Glomerular endothelial cell (primary cell): ENCODE data around the gene KIAA0513. TPM values are rescaled to one million over a fixed set of nuclear protein-coding genes. Genes with fewer than 3 reads are reported as not detected.

Source experiments
- DNase-seq: peaks from one replicate; pipeline ENCODE4 v3.0.0-alpha.2; 2011; ENCODE audit warnings: low read depth, low spot score; ENCODE audit errors: extremely low read depth
- total RNA-seq: library from RNA; depleted of rRNA; stranded (reverse); fragments of >200 nt; gene quantifications from 2 replicates; pipeline ENCODE4 v1.2.3, GENCODE V29; 2015

The KIAA0513 gene
- total RNA-seq, 1 donor from 2014 or later = 6.2 TPM

DNA sequence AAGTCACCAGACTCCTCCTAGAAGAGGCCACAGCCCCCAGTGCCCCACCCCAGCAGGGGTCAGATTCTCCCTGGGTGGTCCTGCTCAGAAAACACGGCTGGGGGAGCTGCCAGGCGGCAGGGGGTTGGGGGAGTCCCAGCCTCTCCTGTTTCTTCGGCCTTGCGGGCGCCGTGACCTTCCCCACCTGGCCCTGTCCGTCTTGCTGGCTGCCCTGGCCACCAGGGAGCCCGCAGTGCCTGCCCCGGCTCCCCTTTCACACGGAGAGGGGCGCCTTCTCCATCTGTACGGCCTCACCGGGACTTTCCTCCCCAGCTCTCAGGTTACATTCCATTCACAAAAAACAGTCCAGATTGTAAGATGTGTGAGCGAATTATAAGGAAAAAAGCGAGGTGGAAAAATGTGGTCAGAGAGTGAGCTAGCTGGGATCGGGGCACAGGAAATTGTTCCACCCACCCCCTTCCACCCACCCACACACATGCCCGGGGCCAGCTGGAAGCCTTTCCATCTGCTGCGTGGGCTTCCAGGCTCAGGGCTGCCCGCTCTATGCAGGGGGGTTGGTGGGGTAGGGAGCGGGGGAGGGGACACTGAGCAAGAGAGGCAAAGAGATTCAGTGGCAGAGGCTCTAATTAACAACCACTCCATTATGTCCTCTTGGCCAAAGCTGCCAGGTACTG lies 99.2 kb downstream of the KIAA0513 start:
- no peak for DNase-seq

DNA sequence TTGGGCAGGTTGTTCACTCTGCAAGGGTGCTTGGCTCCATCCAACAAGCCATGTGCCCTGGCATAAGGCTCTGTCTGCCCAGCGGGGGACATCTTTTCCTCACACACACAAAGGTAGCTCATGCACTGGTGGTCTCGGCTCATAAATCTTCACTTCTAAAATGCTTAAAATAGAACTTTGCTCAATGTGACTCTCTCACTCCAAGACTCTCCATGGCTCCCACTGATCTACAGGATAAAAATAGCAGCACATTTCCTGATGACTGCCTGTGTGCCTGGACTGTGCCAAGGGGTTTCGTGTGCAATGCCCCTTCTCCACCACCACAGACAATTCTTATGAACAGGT lies 99.8 kb downstream of the KIAA0513 start:
- DNase-seq = no peak

DNA sequence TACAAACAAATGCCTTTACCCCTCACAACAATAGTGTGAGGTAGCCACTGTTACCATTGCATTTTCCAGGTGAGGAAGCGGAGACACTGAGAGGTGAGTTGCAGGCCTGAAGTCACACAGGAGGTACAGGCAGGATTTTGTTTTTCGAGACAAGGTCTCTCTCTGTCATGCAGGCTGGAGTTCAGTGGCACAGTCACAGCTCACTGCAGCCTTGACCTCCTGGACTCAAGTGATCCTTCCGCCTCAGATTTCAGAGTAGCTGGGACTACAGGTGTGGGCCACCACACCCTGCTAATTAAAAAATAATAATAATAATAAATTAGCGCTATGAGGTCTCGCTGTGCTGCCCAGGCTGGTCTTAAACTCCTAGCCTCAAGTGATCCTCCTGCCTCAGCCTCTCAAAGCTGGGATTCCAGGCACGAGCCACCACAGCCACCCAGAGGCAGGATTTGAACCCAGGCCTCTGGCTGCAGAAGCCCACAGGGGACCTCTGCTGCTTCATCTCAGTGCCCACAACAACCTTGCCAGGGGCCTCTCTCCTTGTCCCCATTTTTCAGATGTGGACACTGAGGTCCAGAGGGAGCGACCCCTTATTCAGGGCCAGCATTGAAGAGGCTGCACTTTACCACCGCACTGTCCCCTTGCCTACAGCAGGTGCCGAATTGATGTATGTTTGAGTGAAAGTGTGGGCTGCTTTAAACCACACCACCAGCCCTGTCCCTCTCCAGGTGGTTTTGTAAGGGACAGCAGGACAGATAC lies 100.7 kb downstream of the KIAA0513 start:
- no peak for DNase-seq

DNA sequence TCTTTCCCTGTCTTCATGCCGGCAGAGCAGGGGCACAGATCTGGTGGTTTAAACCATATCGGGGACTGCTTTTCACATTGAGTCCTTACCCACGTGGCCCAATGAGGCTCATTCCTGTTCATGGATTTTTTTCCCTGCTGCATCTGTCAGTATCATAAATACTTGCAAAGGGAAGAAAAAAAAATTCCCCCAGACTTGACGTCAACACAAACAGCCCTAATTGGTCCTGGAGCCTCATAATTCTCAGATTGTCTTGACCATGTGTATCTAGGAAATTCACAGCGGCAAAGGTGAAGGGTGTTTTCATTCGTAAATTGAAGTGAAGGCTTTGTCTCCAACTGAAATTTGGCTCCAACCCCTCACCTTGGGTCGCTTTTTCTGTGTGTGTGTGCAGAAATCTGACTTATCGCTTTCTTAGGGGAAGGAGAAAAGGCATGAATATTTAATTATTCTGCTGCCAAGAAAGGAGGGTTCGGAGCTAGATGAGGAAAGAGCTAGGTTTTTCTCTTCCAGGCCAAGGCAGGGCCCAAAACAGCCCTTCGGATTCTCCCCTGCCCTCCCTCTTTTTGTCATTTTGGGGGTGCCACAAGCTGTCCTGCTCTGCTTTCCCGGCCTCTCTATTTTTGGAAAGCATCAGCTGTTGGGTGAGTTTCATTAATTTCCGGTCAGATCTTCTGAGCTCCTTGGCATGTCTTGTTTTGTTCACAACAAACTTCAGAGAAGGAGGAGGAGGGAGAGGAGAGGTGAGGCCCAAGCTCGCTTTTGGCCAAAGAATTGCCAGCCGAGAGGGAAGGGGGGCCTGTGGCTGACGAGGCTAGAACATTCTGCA lies 102.5 kb downstream of the KIAA0513 start:
- DNase-seq = no peak

DNA sequence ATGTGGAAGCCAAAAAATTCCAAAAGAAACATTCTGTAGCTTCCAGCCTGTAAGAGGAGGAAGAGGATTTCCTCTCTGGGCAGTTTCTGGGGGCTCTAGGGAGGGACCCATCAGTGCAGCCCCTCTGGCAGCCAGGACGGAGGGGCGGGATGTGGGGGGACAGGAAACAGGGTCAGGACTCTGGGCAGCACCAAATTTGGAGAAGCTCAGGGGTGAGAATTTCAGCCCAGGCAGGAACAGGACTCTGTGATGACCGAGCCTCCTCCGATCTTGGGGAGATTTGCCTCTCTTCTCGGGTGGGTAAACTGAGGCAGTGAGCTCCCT lies 103.1 kb downstream of the KIAA0513 start:
- no peak for DNase-seq

DNA sequence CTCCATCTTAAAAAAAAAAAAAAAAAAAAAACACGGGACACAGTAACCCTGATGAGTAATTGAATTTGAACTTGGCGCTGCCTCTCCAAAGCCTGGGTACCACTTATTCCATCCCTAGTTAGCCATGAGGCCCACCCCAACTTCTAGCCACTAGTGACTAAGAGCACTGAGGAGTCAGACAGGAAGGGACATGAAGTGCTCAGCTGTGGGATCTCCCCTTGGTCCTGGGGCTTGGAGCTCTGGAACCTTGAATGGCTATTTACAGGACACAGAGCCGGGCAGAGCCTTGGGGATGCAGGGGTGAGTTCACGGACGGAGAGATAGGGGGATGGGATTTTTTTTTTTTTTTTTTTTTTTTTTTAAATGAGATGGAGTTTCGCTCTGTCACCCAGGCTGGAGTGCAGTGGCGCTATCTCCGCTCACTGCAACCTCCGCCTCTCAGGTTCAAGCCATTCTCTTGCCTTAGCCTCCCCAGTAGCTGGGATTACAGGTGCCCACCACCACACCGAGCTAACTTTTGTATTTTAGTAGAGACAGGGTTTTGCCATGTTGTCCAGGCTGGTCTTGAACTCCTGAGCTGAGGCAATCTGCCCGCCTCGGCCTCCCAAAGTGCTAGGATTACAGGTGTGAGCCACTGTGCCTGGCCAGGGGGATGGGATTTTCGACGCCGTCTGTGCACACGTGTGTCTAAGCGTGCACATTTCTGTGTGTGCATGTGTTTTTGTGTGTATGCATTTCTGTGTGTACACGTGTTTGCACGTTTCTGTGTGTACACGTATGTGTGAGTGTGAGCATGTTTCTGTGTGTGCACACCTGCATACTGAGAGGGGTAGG lies 105.1 kb downstream of the KIAA0513 start:
- no peak for DNase-seq

DNA sequence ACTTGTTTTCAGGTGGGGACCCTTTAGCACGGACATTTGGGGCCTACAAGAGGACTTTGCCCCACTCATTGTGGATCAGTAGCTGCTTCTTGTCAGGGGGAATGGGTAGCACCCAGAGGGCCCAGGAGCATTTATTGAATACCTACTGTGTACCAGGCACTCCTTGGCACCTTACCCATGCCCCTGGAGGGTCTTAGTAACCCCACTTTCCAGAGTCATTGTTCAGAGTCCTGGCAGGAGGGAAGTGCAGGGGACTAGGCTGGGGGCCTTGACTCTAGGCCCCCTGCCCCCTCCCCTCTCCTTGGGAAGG lies 105.7 kb downstream of the KIAA0513 start:
- no peak for DNase-seq

DNA sequence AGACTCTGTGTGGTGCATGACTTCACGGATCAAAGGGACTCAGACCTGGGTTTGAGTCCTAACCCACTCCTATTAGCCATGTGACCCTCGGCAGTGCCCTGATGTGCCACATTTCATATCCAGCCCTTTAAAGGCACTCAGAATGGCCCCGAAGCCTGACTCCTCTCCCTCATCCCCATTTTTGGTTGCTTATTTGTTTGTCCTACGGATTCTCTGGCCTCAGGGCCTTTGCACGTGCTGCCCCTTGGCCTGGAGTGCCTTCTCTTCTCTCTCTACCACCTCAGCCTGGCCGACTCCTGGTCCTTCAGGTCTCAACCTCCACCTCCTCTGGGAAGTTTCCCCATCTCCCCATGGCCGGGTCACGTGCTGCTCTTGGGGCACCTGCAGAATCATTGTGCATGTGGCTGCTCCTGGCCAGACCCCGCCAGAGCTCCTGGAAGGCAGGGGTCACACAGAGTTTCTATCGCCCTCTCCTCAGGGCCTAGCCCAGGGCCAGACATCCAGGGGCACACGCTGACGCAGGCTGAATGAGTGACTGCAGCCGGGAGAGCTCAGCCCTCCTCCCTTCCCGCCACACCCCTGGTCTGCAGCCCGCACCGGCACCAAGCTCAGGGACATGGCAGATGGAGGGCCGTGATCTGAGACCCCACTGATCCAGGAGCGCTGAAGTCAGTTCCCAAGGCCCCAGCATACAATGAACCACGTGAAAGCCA lies 106.6 kb downstream of the KIAA0513 start:
- no peak for DNase-seq

DNA sequence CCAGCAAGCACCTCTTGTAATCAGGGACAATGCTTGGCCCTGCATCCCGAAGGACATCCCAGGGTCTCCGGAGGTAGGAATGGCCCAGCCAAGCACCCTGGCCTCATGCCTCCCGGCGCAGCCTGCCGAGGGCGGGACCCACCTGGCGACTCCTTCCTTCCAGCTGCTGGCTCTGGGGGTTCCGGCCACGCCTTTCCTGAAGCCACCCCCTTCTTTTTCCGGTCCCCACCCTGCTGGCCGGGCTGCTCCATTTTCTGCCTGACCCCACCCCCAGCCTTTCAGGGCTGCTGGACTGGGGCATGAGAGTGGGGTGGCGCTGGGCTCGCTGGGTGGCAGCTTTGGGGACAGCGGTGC lies 107.2 kb downstream of the KIAA0513 start:
- DNase-seq = no peak

DNA sequence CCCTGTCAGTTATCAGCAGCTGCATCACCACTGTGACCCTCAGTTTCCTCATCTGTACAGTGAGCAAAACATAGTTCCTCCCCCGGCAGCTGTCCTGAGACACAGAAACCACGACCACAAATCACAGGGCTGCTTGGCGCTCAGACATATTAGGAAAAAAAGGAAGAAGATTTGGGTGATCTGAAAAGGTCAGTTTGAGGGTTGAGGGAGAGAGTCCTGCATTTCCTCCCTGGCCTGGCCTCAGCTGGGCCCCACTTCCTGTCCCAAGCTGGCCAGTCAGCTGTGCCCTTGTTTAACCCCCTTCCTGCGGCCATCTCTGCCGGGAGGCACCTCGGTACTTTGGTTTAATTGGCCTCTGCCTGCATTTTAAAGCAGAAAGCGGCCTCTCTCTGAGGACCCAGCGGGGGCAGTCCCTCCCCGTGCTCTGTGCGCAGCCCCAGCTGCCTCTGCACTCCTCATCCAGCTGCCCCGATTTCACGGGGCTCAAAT lies 108.7 kb downstream of the KIAA0513 start:
- no peak for DNase-seq

DNA sequence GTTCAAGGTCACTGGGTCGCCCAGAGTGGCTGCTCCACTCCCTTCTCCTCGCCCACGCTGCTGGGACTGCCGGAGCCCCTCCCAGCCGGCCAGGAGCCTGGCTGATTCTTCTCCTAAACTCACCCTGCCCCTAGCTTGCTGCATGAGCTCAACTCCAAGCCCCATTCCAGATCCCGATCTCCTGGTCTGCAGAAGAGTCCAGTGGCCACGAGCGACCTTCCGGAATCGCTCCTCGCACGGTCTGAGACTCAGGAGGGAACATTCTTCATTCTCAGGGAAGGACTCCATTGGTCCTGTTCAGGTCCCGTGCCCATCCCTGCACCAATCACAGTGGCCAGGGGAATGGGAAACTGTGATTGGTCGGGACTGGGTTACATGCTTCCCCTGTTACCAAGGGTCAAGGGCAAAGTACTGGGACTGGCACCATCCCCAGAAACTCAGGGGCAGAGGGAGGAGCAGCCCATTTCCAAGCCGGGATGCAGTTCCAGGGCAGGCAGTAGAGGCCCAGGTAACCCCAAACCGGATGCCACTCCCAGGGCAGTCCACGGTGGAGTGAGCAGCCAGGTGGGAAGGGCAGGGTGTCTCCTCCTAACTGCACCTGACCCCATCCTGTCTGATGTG lies 109.2 kb downstream of the KIAA0513 start:
- no peak for DNase-seq

DNA sequence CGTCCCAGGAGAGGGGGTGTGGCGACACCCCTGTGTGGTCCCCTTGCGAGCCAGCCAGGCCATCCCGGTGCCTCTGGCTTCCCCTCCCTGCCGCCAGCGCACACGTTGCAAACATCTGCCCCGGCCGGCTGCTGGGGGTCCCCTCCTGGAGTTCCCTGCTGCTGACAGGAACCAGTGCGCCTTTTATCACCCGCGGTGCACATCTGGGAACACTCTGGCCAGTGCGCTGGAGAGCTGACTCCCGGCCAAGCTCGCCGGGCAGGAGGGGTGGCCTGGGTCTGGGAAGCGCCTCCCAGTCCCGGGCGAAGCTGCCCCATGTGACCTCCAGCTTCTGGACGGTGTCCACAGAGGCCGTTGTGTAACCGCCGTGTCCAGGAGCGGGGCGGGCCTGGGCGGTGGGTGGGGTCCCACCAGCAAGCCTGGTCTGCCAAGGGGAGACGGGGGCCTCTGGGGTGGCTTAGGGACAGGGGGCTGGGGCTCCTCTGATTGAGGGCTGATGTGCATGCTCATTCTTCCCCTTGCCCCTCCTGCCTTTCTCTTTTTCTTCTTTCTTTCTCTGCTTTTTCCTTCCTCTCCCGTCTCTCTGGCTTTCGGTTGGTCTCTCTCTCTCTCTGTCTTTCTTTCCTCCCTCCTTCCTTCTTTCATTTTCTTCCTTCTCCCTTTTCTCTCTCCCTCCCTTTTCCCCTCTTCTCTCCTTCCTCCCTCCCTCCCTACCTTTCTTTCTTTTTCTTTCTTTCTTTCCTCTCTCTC lies 109.9 kb downstream of the KIAA0513 start:
- DNase-seq = no peak

DNA sequence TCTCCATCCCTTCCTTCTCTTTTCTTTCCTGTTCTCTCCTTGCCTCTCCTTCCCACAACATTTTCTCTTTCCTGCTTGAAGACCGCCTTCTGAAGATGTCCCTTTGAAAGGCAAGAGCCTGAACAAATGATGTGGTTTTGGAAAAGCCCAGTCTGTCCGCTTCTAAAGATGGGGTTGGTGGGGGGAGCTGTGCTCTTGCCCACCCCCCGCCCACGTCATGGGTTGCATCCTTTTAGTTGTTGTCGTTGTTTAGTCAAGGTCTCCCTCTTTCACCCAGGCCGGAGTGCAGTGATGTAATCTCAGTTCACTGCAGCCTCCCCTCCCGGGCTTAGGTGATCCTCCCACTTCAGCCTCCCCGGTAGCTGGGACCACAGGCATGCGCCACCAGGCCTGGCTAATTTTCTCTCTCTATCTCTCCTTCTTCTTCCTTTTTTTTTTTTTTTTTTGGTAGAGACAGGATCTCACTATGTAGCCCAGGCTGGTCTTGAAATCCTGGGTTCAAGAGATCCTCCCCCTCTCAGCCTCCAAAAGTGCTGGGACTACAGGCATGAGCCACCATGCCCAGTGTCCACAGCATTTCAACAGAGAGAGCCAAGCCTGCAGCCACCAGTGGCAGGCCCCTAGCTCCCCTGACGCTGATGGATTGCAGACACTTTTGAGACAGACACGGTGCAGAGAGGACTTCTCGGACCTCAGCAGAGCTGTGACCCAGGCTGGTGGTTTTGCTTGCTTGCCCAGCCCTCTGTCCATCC lies 110.7 kb downstream of the KIAA0513 start:
- DNase-seq = no peak

DNA sequence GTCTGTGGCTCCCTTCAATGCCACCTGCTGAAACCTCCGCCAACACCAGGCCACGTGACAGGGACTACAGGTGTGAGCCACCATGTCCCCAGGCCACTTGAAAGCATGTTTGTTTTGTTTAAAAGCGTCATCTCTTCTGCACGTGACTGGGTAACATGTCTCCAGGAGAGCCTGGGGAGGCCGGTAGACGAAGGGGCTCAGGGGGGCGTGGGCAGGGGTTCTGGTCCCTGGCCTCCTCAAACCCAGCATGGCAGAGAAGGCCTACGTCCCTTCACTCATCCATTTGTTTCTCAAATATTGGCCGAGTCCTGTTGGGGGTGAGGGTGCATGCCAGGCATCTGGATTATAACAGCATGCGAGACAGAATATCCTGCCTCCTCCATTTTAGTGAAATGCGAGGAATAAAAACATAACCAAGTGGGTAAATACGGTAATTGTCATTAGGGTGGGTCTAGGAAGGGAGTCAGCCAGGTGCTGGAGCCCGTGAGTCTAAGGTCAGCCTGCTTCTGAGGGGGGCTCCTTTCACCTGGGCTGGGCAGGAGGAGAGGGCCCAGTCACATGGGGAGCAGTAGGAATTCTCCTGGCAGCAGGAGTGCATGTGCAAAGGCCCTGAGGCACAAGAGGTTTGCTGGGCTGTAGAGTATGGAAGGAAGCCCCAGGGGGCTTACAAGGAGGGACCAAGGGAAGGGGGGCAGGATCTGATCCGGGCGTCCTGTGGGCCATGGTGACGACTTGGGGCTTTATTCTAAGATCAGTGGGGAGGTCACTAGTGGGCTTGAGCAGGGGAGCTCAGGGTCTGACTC lies 111.4 kb downstream of the KIAA0513 start:
- no peak for DNase-seq

DNA sequence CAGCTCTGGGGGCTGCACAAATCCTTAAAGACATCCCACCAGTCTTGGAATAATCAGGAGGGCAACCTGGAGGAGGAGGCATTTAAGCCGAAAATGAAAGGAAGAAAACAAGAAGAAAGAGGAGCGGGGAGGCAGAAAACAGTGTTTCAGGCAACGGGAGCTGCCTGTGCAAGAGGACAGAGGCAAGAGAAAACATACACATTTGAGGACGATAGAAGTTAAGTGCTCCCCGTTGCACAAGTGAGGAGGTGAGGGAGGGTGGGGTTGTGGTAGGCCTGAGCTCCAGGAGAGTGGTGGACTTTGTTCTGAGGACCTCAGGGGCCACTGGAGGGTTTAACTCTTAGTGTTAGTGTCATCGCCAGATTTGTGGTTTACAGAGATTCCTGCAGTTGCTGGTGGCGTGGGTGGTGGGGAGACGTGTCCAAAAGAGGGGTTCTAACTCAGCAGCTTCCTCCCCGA lies 112.3 kb downstream of the KIAA0513 start:
- DNase-seq = no peak

DNA sequence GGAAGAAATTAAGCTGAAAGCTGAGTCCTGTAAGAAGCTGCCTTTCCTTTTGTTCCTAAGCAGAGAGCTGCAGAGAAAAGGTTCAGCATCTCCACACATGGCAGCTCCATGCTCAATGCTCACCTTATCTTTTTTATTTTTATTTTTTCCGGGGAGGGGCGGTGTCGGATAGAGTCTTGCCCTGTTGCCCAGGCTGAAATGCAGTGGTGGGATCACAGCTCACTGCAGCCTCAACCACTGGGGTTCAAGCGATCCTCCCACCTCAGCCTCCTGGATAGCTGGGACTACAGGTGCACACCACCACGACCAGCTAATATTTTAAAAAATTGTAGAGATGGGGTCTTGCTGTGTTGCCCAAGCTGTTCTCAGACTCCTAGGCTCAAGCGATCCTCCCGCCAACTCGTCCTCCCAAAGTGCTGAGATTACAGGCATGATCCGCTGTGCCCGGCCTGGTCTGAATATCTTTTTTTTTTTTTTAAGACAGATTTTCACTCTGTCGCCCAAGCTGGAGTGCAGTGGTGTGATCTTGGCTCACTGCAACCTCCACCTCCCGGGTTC lies 112.9 kb downstream of the KIAA0513 start:
- no peak for DNase-seq

DNA sequence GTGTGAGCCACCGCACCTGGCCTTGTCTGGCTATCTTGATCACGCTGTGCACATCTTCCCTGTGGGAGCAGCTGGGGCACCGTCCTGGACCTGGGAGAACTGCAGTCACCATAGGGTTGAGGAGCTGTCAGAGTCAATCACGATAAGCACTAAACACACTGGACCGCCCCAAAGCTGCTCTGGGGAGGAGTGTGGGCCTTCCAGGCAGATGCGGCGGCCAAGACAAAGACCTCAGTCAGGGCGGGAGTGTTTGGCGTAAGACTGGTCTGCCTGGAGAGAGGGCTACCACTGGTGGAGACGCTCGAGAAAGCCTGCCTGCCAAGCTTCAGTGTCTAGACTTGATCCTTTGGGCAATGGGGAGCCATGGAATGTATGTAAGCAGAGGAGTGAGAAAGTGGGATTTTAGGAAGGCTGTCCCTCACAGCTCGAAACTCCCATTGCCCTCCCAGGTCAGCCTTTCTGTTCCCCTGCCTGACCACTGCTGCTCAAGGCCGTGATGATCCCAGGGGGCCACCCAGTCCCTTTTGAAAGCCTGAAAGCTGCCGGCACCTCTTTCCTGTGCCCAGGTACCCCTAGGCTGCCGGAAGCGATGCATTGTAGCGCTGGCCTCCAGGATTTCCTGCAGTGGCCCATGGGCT lies 114.0 kb downstream of the KIAA0513 start:
- no peak for DNase-seq
